Measurements from ENCODE around the gene TMOD3. TPM values are rescaled to one million over a fixed set of nuclear protein-coding genes. Genes with fewer than 3 reads are reported as not detected.

The TMOD3 gene
- total RNA-seq, 1 experiment from 2014 or later = 94.6 TPM

- Mint-ChIP-seq H3K36me3 (ENCODE audit: insufficient read depth, unreplicated experiment) (peaks cover 9% of the 10 kb centered on the region), H3K4me1 (ENCODE audit: insufficient read depth, unreplicated experiment) (no peaks in the 10 kb centered on the region), H3K9me3 (ENCODE audit: unreplicated experiment) (no peaks in the 10 kb centered on the region), H3K4me3 (ENCODE audit: unreplicated experiment) (no peak overlapping the region), H3K27me3 (ENCODE audit: insufficient read depth, unreplicated experiment) (no peaks in the 10 kb centered on the region), H3K27ac (ENCODE audit: low read depth, unreplicated experiment) (no peak overlapping the region)
- POLR2A ChIA-PET = no interaction called here
- CTCF ChIA-PET = interaction anchor here (0.6 to 1.2 kb wide), 4 partner anchors 26 to 167 kb away, joined by 3 to 4 read pairs (median 4); no protein-coding TSS in a partner anchor
- TF ChIP-seq CTCF (IDR thresholded peaks at IDR 0.05; ENCODE audit: unreplicated experiment) = no peak
- DNase-seq (ENCODE audit: unreplicated experiment) = no peak
- no TSS peak for BruUV-seq (replicated peaks)
- intact Hi-C loops (cut with micrococcal nuclease) = no loop called here
These were observed 26.9 kb upstream of the TMOD3 start for GRCh38 chr15:51802593-51802992.

GRCh38 chr15:51803965-51804364 is 25.5 kb upstream of the TMOD3 start:
- Mint-ChIP-seq H3K4me1 (ENCODE audit: insufficient read depth, unreplicated experiment) (no peaks in the 10 kb centered on the region), H3K27ac (ENCODE audit: low read depth, unreplicated experiment) (no peak overlapping the region), H3K36me3 (ENCODE audit: insufficient read depth, unreplicated experiment) (peaks cover 9% of the 10 kb centered on the region), H3K27me3 (ENCODE audit: insufficient read depth, unreplicated experiment) (no peaks in the 10 kb centered on the region), H3K4me3 (ENCODE audit: unreplicated experiment) (no peak overlapping the region), H3K9me3 (ENCODE audit: unreplicated experiment) (no peaks in the 10 kb centered on the region)
- TF ChIP-seq CTCF (IDR thresholded peaks at IDR 0.05; ENCODE audit: unreplicated experiment) = no peak
- DNase-seq (ENCODE audit: unreplicated experiment) = no peak
- intact Hi-C loops (cut with micrococcal nuclease) = no loop called here
- ChIA-PET CTCF (interaction anchor here (0.7 kb wide), 1 partner anchor 38 kb away, joined by 3 read pairs; no protein-coding TSS in a partner anchor), POLR2A (interaction anchor here (0.6 to 1.3 kb wide), 3 partner anchors 24 to 216 kb away, joined by 3 to 4 read pairs (median 3); no protein-coding TSS in a partner anchor)
- no TSS peak for BruUV-seq (replicated peaks)

- no peak overlapping the region for H3K27ac Mint-ChIP-seq (ENCODE audit: low read depth, unreplicated experiment)
- H3K4me3 Mint-ChIP-seq (ENCODE audit: unreplicated experiment) = no peak overlapping the region
- H3K4me1 Mint-ChIP-seq (ENCODE audit: insufficient read depth, unreplicated experiment) = no peaks in the 10 kb centered on the region
- peaks cover 9% of the 10 kb centered on the region for H3K36me3 Mint-ChIP-seq (ENCODE audit: insufficient read depth, unreplicated experiment)
- BruUV-seq (replicated peaks) = no TSS peak
- no peak for DNase-seq (ENCODE audit: unreplicated experiment)
- intact Hi-C loops (cut with micrococcal nuclease) = no loop called here
- CTCF ChIA-PET = interaction anchor here (1.6 kb wide), 1 partner anchor 11 kb away, joined by 3 read pairs; no protein-coding TSS in a partner anchor
- no peak for TF ChIP-seq CTCF (IDR thresholded peaks at IDR 0.05; ENCODE audit: unreplicated experiment)
- POLR2A ChIA-PET = no interaction called here
- H3K9me3 Mint-ChIP-seq (ENCODE audit: unreplicated experiment) = no peaks in the 10 kb centered on the region
- H3K27me3 Mint-ChIP-seq (ENCODE audit: insufficient read depth, unreplicated experiment) = no peaks in the 10 kb centered on the region
These were observed 23.3 kb upstream of the TMOD3 start for GRCh38 chr15:51806123-51806522.

GRCh38 chr15:51809457-51809856 is 20.0 kb upstream of the TMOD3 start:
- no peak for TF ChIP-seq CTCF (IDR thresholded peaks at IDR 0.05; ENCODE audit: unreplicated experiment)
- Mint-ChIP-seq H3K4me1 (ENCODE audit: insufficient read depth, unreplicated experiment) (no peaks in the 10 kb centered on the region), H3K36me3 (ENCODE audit: insufficient read depth, unreplicated experiment) (no peaks in the 10 kb centered on the region), H3K9me3 (ENCODE audit: unreplicated experiment) (no peaks in the 10 kb centered on the region), H3K27me3 (ENCODE audit: insufficient read depth, unreplicated experiment) (no peaks in the 10 kb centered on the region), H3K27ac (ENCODE audit: low read depth, unreplicated experiment) (no peak overlapping the region), H3K4me3 (ENCODE audit: unreplicated experiment) (no peak overlapping the region)
- CTCF ChIA-PET = interaction anchor here (0.6 kb wide), 2 partner anchors 57 to 159 kb away, joined by 3 to 4 read pairs; no protein-coding TSS in a partner anchor
- no TSS peak for BruUV-seq (replicated peaks)
- POLR2A ChIA-PET = interaction anchor here (0.7 to 0.8 kb wide), 3 partner anchors 18 to 119 kb away, joined by 3 read pairs; no protein-coding TSS in a partner anchor
- no peak for DNase-seq (ENCODE audit: unreplicated experiment)
- intact Hi-C loops (cut with micrococcal nuclease) = no loop called here
